GM21447 (cell line): ENCODE results near the gene RACK1.
A peak's percentile ranks its signal among the peaks of the same experiment; 100 is the strongest.

ENCODE experiments used
- ATAC-seq: cut with Tn5 transposase; IDR thresholded peaks from one replicate; pipeline ENCODE4 v1.9.1; 2021; ENCODE audit not compliant: unreplicated experiment

The RACK1 gene

GRCh38 chr5:181259974-181260719, 16.4 kb upstream of the RACK1 start:
- no peak for ATAC-seq

GRCh38 chr5:181259283-181259682, 15.6 kb upstream of the RACK1 start:
- no peak for ATAC-seq

GRCh38 chr5:181258576-181258975, 14.9 kb upstream of the RACK1 start:
- ATAC-seq: no peak

- no peak for ATAC-seq
Measured at GRCh38 chr5:181255836-181256578, 12.3 kb upstream of the RACK1 start.

- ATAC-seq: no peak
Measured at GRCh38 chr5:181255276-181255675, 11.6 kb upstream of the RACK1 start.

- no peak for ATAC-seq
Measured at GRCh38 chr5:181248277-181248676, 4.6 kb upstream of the RACK1 start.

GRCh38 chr5:181246276-181247049, 2.8 kb upstream of the RACK1 start:
- peak; percentile 43 for ATAC-seq

- peak; percentile 3 for ATAC-seq
Measured at GRCh38 chr5:181245427-181246275, 1.9 kb upstream of the RACK1 start.

GRCh38 chr5:181243018-181243563, 615 bp downstream of the RACK1 start:
- ATAC-seq: no peak

GRCh38 chr5:181242031-181242451, 1.7 kb downstream of the RACK1 start:
- ATAC-seq: no peak

- no peak for ATAC-seq
Measured at GRCh38 chr5:181241393-181241975, 2.2 kb downstream of the RACK1 start.

- ATAC-seq: no peak
Measured at GRCh38 chr5:181239062-181239663, 4.5 kb downstream of the RACK1 start.

GRCh38 chr5:181237729-181238385, 5.8 kb downstream of the RACK1 start:
- ATAC-seq: no peak

GRCh38 chr5:181236954-181237641, 6.6 kb downstream of the RACK1 start:
- no peak for ATAC-seq

- ATAC-seq: no peak
Measured at GRCh38 chr5:181236471-181236870, 7.2 kb downstream of the RACK1 start.

GRCh38 chr5:181235689-181236366, 7.9 kb downstream of the RACK1 start:
- ATAC-seq: no peak

GRCh38 chr5:181235323-181235688, 8.4 kb downstream of the RACK1 start:
- no peak for ATAC-seq
